Measurements from ENCODE around the gene HMOX1. TPM values are rescaled to one million over a fixed set of nuclear protein-coding genes. Genes with fewer than 3 reads are reported as not detected.

Gene HMOX1
- total RNA-seq, 3 donors from 2014 or later = 11.5 to 38.6 (median 21.3) TPM

GRCh38 chr22:35335936-35336781, 44.7 kb upstream of the HMOX1 start:
- no peaks in the 10 kb centered on the region for H3K4me1 ChIP-seq
- no peaks in the 10 kb centered on the region for H3K9me3 ChIP-seq
- H3K27ac ChIP-seq = no peak overlapping the region
- no peak for TF ChIP-seq POLR2AphosphoS5 (IDR thresholded peaks at IDR 0.05)
- TF ChIP-seq POLR2A (IDR thresholded peaks at IDR 0.05) = no peak
- TF ChIP-seq CTCF (IDR thresholded peaks at IDR 0.05) = no peak
- no peaks in the 10 kb centered on the region for H3K27me3 ChIP-seq
- H3K36me3 ChIP-seq = peaks cover 13% of the 10 kb centered on the region
- H3K4me3 ChIP-seq = no peak overlapping the region
- DNase-seq (ENCODE audit: low spot score in 2 of 2) = no peak
- intact Hi-C loops (cut with DNase I; ENCODE audit: low total_unique reads) = no loop called here

GRCh38 chr22:35337932-35338331, 43.0 kb upstream of the HMOX1 start:
- Histone ChIP-seq H3K4me1 (no peaks in the 10 kb centered on the region), H3K27me3 (no peaks in the 10 kb centered on the region), H3K36me3 (peaks cover 21% of the 10 kb centered on the region), H3K27ac (no peak overlapping the region), H3K4me3 (no peak overlapping the region), H3K9me3 (no peaks in the 10 kb centered on the region)
- TF ChIP-seq POLR2A (IDR thresholded peaks at IDR 0.05) = no peak
- no peak for TF ChIP-seq POLR2AphosphoS5 (IDR thresholded peaks at IDR 0.05)
- no peak for TF ChIP-seq CTCF (IDR thresholded peaks at IDR 0.05)
- no peak for DNase-seq (ENCODE audit: low spot score in 2 of 2)
- intact Hi-C loops (cut with DNase I; ENCODE audit: low total_unique reads) = no loop called here

- Histone ChIP-seq H3K4me1 (no peaks in the 10 kb centered on the region), H3K9me3 (no peaks in the 10 kb centered on the region), H3K4me3 (no peak overlapping the region), H3K27ac (no peak overlapping the region), H3K27me3 (no peaks in the 10 kb centered on the region), H3K36me3 (peaks cover 12% of the 10 kb centered on the region)
- DNase-seq (ENCODE audit: low spot score in 2 of 2) = no peak
- intact Hi-C loops (cut with DNase I; ENCODE audit: low total_unique reads) = loop anchor here (10.0 kb wide), 1 partner anchor 244 kb away; no protein-coding TSS in a partner anchor
- TF ChIP-seq CTCF (IDR thresholded peaks at IDR 0.05) (no peak), POLR2AphosphoS5 (IDR thresholded peaks at IDR 0.05) (no peak), POLR2A (IDR thresholded peaks at IDR 0.05) (no peak)
Measured at GRCh38 chr22:35341090-35341874, 39.6 kb upstream of the HMOX1 start.

- H3K4me1 ChIP-seq = no peaks in the 10 kb centered on the region
- H3K4me3 ChIP-seq = no peak overlapping the region
- intact Hi-C loops (cut with DNase I; ENCODE audit: low total_unique reads) = loop anchor here (10.0 kb wide), 1 partner anchor 242 kb away; no protein-coding TSS in a partner anchor
- peaks cover 12% of the 10 kb centered on the region for H3K36me3 ChIP-seq
- no peaks in the 10 kb centered on the region for H3K9me3 ChIP-seq
- H3K27ac ChIP-seq = no peak overlapping the region
- TF ChIP-seq POLR2A (IDR thresholded peaks at IDR 0.05) (no peak), CTCF (IDR thresholded peaks at IDR 0.05) (no peak), POLR2AphosphoS5 (IDR thresholded peaks at IDR 0.05) (no peak)
- no peaks in the 10 kb centered on the region for H3K27me3 ChIP-seq
- no peak for DNase-seq (ENCODE audit: low spot score in 2 of 2)
Measured at GRCh38 chr22:35342390-35342789, 38.5 kb upstream of the HMOX1 start.

Data from breast epithelium (tissue), 4 donors.